ENCODE measurements around the gene USP6NL. TPM values are rescaled to one million over a fixed set of nuclear protein-coding genes. Genes with fewer than 3 reads are reported as not detected.

The USP6NL gene
- total and polyA plus RNA-seq, 9 of the 15 experiments (the other 6 are each of a cell fraction or from before 2014, with no cell fraction given): 3.2 to 26.6 (median 19.8) TPM

DNA sequence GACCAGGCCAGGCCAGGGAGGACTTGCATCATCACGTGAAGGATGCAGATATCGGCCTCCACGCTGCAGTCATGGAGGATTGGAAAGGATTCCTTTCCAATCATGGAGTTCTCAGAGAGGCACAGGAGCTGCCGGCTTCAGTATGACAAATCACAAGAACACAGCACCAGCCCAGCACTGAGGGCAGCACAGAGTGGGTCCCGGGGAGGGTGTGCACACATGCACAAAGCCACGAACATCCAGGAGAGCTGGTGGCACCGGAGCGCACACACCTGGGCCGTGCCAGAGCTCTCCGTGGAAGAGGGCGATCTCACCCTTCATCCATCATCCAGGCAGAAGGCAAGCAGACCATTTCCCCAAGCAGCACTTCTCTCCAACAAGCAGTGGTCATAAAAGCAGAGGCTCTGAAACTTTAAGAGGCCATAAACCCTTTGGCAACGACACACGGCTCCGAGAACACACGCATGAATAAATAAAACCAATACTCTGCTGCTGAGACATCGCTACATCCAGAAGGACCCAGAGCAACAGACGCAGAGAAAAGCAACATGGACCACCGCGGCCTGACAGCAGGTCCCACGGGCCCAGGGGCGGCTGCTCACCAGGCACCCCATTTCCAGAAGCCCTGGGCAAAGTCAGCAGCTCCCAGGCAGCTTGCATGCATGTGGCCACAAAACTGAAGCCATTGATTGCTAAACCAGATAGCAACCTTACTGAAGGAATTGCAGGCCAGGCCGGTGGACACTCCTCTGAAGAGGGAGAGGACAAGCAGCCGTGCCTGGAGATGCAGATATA, 180.8 kb downstream of the USP6NL start:
- Histone ChIP-seq H3K27ac (ENCODE audit: extremely low read depth, low read depth, low read length) (no peak overlapping the region), H3K4me1 (replicated peaks in 1 of 2; ENCODE audit: control insufficient read depth in 2 of 2, insufficient read depth in 2 of 2, low read length in 2 of 2) (peaks cover 0 to 2% of the 10 kb centered on the region in 2 experiments; a peak in 2 of 5 replicates), H3K9me1 (ENCODE audit: control insufficient read depth, insufficient read depth, low read length) (no peaks in the 10 kb centered on the region), H3K9me3 (replicated peaks; ENCODE audit: control insufficient read depth, insufficient read depth, low read depth, low read length) (no peaks in the 10 kb centered on the region; the same call in none of the 2 replicates), H3K4me3 (no peak overlapping the region), H2AFZ (ENCODE audit: low read depth, low read length) (peak overlapping the region; percentile 10; the same call in 1 of the 2 replicates), H3K27me3 (ENCODE audit: control insufficient read depth in 2 of 2, insufficient read depth in 2 of 2, low read length in 2 of 2) (peaks cover 0 to 13% of the 10 kb centered on the region in 2 experiments; a peak in 1 of 5 replicates), H3K9ac (ENCODE audit: insufficient read depth in 1 of 2, low read depth in 2 of 2, low read length in 2 of 2) (peak overlapping the region in 1 of 2 experiments; percentile 33; a peak in 1 of 4 replicates), H3K79me2 (ENCODE audit: control insufficient read depth, insufficient read depth, low read length) (no peaks in the 10 kb centered on the region), H3K36me3 (ENCODE audit: control insufficient read depth, insufficient read depth, low read length) (no peaks in the 10 kb centered on the region), H4K20me1 (replicated peaks; ENCODE audit: control insufficient read depth, insufficient read depth, low read length) (no peaks in the 10 kb centered on the region), H3K4me2 (ENCODE audit: insufficient read depth, low read length) (no peak overlapping the region)
- FAIRE-seq (no peak), ATAC-seq (peak; percentile 13; the same call in 1 of the 3 replicates), DNase-seq (ENCODE audit: extremely low read depth in 1 of 4, low spot score in 3 of 4) (no peak)
- intact Hi-C loops (cut with micrococcal nuclease): loop anchor here (5.0 kb wide), 1 partner anchor 327 kb away; no protein-coding TSS in a partner anchor
- WGBS (ENCODE audit: insufficient coverage, low coverage, missing lambda C conversion rate): 18% methylated on average over 23 of the region's 23 CpGs
- no TSS peak for BruUV-seq (replicated peaks)
- in situ Hi-C loops (cut with MboI): no loop called here
- ChIA-PET CTCF (ENCODE audit: low intra/inter-chr PET ratio) (no interaction called here), POLR2A (interaction anchor here (0.6 to 0.8 kb wide), 4 partner anchors 11 to 31 kb away, joined by 3 to 4 read pairs (median 3); no protein-coding TSS in a partner anchor)
- TF ChIP-seq, protein P1, sequence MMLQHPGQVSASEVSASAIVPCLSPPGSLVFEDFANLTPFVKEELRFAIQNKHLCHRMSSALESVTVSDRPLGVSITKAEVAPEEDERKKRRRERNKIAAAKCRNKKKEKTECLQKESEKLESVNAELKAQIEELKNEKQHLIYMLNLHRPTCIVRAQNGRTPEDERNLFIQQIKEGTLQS (IDR thresholded peaks at IDR 0.05): peak; percentile 22; the same call in 1 of the 2 replicates
- TF ChIP-seq, protein P1 (CRISPR knock-in tag; conservative IDR thresholded peaks at IDR 0.05): no peak
- TF ChIP-seq ZNF431 (CRISPR knock-in tag; IDR thresholded peaks at IDR 0.05) (no peak), FOXK2 (conservative IDR thresholded peaks at IDR 0.05 in 1 of 2, IDR thresholded peaks at IDR 0.05 in 1 of 2; ENCODE audit: low read depth in 2 of 2) (no peak), GATA2 (CRISPR knock-in tag; IDR thresholded peaks at IDR 0.05) (peak; percentile 53; the same call in 1 of the 2 replicates), NCOA6 (IDR thresholded peaks at IDR 0.05) (no peak)
